Fibroblast of gingiva (primary cell): ENCODE data around the gene SNX11.
A peak's percentile ranks its signal among the peaks of the same experiment; 100 is the strongest.

ENCODE experiments used
- DNase-seq: peaks from one replicate; pipeline ENCODE4 v3.0.0-alpha.2; 2011; ENCODE audit warnings: low read depth

Gene SNX11

GRCh38 chr17:48100160-48100559 is 7.4 kb upstream of the SNX11 start:
- no peak for DNase-seq

GRCh38 chr17:48100591-48101011 is 7.0 kb upstream of the SNX11 start:
- peak; percentile 34 for DNase-seq

GRCh38 chr17:48101012-48101720 is 6.4 kb upstream of the SNX11 start, which contains the start of gene CBX1:
TSS of gene CBX1 (minus strand) at chr17:48101478. CDS start at chr17:48077004, 24,474 bp downstream.
- DNase-seq, result peak; percentile 94

GRCh38 chr17:48102043-48102750 is 5.4 kb upstream of the SNX11 start:
- DNase-seq, result no peak

- DNase-seq, result no peak
Observed at GRCh38 chr17:48102798-48103715, 4.5 kb upstream of the SNX11 start.

GRCh38 chr17:48104440-48104839 is 3.1 kb upstream of the SNX11 start:
- no peak for DNase-seq

GRCh38 chr17:48106802-48107136 is 797 bp upstream of the SNX11 start:
- no peak for DNase-seq

- DNase-seq, result no peak
Observed at GRCh38 chr17:48110761-48111160, 3.2 kb downstream of the SNX11 start.

- DNase-seq, result no peak
Observed at GRCh38 chr17:48111937-48112241, 4.3 kb downstream of the SNX11 start.

GRCh38 chr17:48113201-48113676 is 5.7 kb downstream of the SNX11 start:
- DNase-seq, result no peak

GRCh38 chr17:48121923-48122664 is 14.5 kb downstream of the SNX11 start:
- no peak for DNase-seq

- no peak for DNase-seq
Observed at GRCh38 chr17:48122665-48123045, 15.1 kb downstream of the SNX11 start.

GRCh38 chr17:48123111-48123510 is 15.5 kb downstream of the SNX11 start:
- no peak for DNase-seq

- DNase-seq, result no peak
Observed at GRCh38 chr17:48123776-48124388, 16.3 kb downstream of the SNX11 start.

GRCh38 chr17:48125829-48126531 is 18.4 kb downstream of the SNX11 start:
- no peak for DNase-seq

- DNase-seq, result no peak
Observed at GRCh38 chr17:48126532-48126850, 18.9 kb downstream of the SNX11 start.

GRCh38 chr17:48127371-48128051 is 19.9 kb downstream of the SNX11 start:
- no peak for DNase-seq

GRCh38 chr17:48128400-48128799 is 20.8 kb downstream of the SNX11 start:
- DNase-seq, result no peak

- DNase-seq, result no peak
Observed at GRCh38 chr17:48129981-48130380, 22.4 kb downstream of the SNX11 start.

GRCh38 chr17:48131216-48131824 is 23.8 kb downstream of the SNX11 start:
- peak; percentile 52 for DNase-seq
